BLaER1 treated with 17β-estradiol and CSF1 and Interleukin-3, amounts not matched to agents 10 nM and 100 nM (cell line): Measurements from ENCODE around the gene NPHP4.
A peak's percentile ranks its signal among the peaks of the same experiment; 100 is the strongest.

Source experiments
- H3K27ac ChIP-seq, 11 experiments: shearing (Covaris generic); formaldehyde crosslinking; 2 replicates each; pipeline ENCODE4 v1.8.1; 2022
- H3K27me3 ChIP-seq, 11 experiments: shearing (Covaris generic); formaldehyde crosslinking; 2 replicates each; pipeline ENCODE4 v1.8.1; 2022
- H3K36me3 ChIP-seq, 11 experiments: shearing (Covaris generic); formaldehyde crosslinking; 2 replicates each; pipeline ENCODE4 v1.8.1; 2022
- H3K4me1 ChIP-seq, 10 experiments: shearing (Covaris generic); formaldehyde crosslinking; 2 replicates each; pipeline ENCODE4 v1.8.1; 2022
- H3K4me2 ChIP-seq, 11 experiments: shearing (Covaris generic); formaldehyde crosslinking; 2 replicates each; pipeline ENCODE4 v1.8.1; 2022
- H3K4me3 ChIP-seq, 10 experiments: shearing (Covaris generic); formaldehyde crosslinking; 2 replicates each; pipeline ENCODE4 v1.8.1; 2022
- H3K9ac ChIP-seq, 11 experiments: shearing (Covaris generic); formaldehyde crosslinking; 2 replicates each; pipeline ENCODE4 v1.8.1; 2022
- H3K9me3 ChIP-seq, 11 experiments: shearing (Covaris generic); formaldehyde crosslinking; replicated peaks in 1 of 11; 2 replicates each; pipeline ENCODE4 v1.8.1; 2022
- H4K20me1 ChIP-seq, 11 experiments: shearing (Covaris generic); formaldehyde crosslinking; 2 replicates each; pipeline ENCODE4 v1.8.1; 2022
- Cebpa-rat ChIP-seq, 11 experiments: shearing (Covaris generic); IDR thresholded peaks; 2 replicates each; pipeline ENCODE4 v1.8.1; 2022

NPHP4 gene

DNA sequence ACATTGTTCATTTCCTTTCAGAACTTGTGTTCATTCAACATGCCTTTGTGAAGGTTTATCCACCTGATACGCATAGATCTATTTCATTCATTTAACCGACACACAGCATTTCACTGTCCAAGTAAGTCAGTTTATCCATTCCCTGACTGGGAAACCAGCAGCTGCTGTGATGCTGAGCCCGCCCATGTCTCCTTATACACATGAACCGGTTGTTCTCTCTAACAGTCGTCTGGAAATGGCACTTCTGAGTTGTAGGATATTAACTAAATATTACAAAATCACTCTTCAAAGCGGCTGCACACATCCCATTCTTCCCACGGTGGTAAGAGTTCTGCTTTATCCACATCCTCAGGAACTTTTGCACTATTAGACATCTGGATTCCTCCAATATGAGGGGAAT, 71.1 kb downstream of the NPHP4 start:
- Histone ChIP-seq H3K4me3 (no peak overlapping the region), H3K36me3 (peaks cover 5 to 28% (median 12%) of the 10 kb centered on the region in 11 experiments; a peak in 11 of 22 replicates), H3K9ac (no peak overlapping the region), H3K27me3 (no peaks in the 10 kb centered on the region), H3K4me2 (no peak overlapping the region), H3K4me1 (no peaks in the 10 kb centered on the region; a peak in 1 of 20 replicates), H4K20me1 (no peaks in the 10 kb centered on the region; a peak in 2 of 22 replicates), H3K27ac (no peak overlapping the region), H3K9me3 (peaks cover 0 to 5% (median 0%) of the 10 kb centered on the region in 11 experiments; a peak in 2 of 22 replicates)
- no peak for TF ChIP-seq Cebpa-rat (IDR thresholded peaks at IDR 0.05)

DNA sequence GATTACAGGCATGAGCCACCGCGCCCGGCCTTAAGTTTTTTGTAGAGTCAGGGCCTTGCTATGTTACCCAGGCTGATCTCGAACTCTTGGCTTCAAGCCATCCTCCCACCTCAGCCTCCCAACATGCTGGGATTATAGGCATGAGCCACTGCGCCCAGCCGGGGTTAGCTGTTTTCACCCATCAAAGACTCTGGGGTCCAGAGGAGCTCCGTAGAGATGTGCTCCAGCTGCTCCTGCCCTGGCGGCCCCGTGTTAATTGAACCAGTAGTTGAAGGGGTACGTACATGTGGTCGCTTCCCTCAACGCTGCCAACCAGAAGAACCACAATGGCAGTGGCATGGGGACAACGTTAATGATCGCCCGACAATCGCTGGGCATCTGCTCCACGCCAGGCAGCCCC, 72.0 kb downstream of the NPHP4 start:
- Histone ChIP-seq H3K4me3 (no peak overlapping the region), H3K9me3 (peaks cover 0 to 5% (median 0%) of the 10 kb centered on the region in 11 experiments; a peak in 2 of 22 replicates), H3K4me1 (peaks cover 0 to 9% (median 7%) of the 10 kb centered on the region in 10 experiments; a peak in 15 of 20 replicates), H4K20me1 (peaks cover 0 to 7% (median 0%) of the 10 kb centered on the region in 11 experiments; a peak in 5 of 22 replicates), H3K36me3 (peaks cover 4 to 28% (median 12%) of the 10 kb centered on the region in 11 experiments; a peak in 11 of 22 replicates), H3K27me3 (no peaks in the 10 kb centered on the region), H3K4me2 (no peak overlapping the region), H3K27ac (no peak overlapping the region), H3K9ac (no peak overlapping the region)
- TF ChIP-seq Cebpa-rat (IDR thresholded peaks at IDR 0.05), result no peak

DNA sequence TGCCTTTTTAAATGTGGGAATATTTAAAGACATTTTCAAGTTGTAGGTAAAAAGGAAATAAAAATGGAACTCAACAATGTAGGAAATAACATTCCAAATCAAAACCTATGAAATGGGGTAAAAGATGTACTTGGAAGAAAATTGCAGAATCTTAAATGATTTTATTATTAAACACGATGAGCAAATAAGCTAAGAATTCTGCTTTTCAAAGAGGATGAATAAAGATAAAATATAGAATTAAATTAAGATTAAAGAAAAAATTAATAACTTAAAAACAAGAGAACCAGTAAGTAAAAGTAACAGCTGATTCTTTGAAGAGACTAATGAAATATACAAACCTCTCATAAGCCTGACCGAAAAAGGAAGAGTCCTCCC, 74.0 kb downstream of the NPHP4 start:
- H3K4me1 ChIP-seq, result peaks cover 0 to 20% (median 14%) of the 10 kb centered on the region in 10 experiments; a peak in 15 of 20 replicates
- TF ChIP-seq Cebpa-rat (IDR thresholded peaks at IDR 0.05), result no peak
- no peak overlapping the region for H3K9ac ChIP-seq
- no peak overlapping the region for H3K4me3 ChIP-seq
- H4K20me1 ChIP-seq, result peaks cover 0 to 22% (median 0%) of the 10 kb centered on the region in 11 experiments; a peak in 5 of 22 replicates
- H3K27me3 ChIP-seq, result no peaks in the 10 kb centered on the region
- no peak overlapping the region for H3K4me2 ChIP-seq
- no peaks in the 10 kb centered on the region for H3K9me3 ChIP-seq
- H3K27ac ChIP-seq, result no peak overlapping the region
- peaks cover 0 to 22% (median 6%) of the 10 kb centered on the region in 11 experiments; a peak in 10 of 22 replicates for H3K36me3 ChIP-seq

DNA sequence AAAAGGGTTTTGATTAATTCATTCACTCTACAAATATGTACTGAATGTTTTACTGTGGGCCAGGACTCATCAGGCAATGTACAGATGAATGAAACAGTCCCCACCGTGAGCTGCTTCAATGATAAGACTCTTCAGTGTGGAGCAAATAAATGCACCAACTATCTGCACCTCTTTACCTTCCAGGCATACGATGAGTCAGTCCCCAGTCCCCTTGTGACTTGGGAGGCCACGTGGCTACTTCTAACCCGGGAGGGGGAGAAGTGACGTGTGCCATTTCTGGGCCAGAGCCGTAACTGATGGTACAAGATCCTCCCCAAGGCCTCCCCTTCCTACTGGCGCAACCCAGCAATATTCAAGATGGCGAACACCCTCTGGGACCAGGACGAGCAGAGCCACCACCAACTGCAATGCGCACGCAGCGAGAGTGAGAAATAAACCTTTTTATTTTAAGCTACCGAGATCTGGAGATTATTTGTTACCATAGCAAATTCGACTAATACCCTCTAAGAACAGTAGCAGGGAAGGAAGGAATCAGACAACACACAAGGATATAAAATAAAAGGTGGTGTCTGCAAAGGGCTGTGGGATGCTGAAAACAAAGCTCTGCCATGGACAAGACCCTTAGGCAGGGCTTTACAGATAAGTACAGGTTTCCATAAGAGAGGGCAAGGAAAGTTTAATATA, 74.5 kb downstream of the NPHP4 start:
- Histone ChIP-seq H3K27ac (no peak overlapping the region), H3K36me3 (peaks cover 0 to 16% (median 6%) of the 10 kb centered on the region in 11 experiments; a peak in 8 of 22 replicates), H3K4me2 (no peak overlapping the region), H3K9me3 (no peaks in the 10 kb centered on the region), H4K20me1 (peaks cover 0 to 22% (median 0%) of the 10 kb centered on the region in 11 experiments; a peak in 5 of 22 replicates), H3K4me1 (peaks cover 0 to 24% (median 14%) of the 10 kb centered on the region in 10 experiments; a peak in 15 of 20 replicates), H3K4me3 (no peak overlapping the region), H3K27me3 (no peaks in the 10 kb centered on the region), H3K9ac (no peak overlapping the region)
- no peak for TF ChIP-seq Cebpa-rat (IDR thresholded peaks at IDR 0.05)

DNA sequence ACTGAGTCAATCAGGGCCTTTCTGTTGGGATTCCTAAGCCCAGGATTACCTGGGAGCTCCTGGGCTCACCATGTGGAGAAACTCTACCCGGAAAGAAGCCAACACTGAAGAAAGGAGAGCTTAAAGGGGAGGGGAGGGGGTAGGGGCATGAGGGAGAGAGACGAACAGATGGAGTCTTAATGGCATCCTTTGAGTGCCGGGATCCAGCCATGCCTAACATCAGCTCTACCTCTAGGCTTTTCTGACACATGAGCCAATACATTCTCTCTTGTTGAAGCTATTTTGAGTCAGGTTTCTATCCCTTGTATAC, 75.0 kb downstream of the NPHP4 start:
- Histone ChIP-seq H3K4me2 (no peak overlapping the region), H4K20me1 (peaks cover 0 to 22% (median 0%) of the 10 kb centered on the region in 11 experiments; a peak in 5 of 22 replicates), H3K27ac (no peak overlapping the region), H3K4me1 (peaks cover 0 to 24% (median 14%) of the 10 kb centered on the region in 10 experiments; a peak in 15 of 20 replicates), H3K4me3 (no peak overlapping the region), H3K27me3 (no peaks in the 10 kb centered on the region), H3K36me3 (peaks cover 0 to 13% (median 6%) of the 10 kb centered on the region in 11 experiments; a peak in 7 of 22 replicates), H3K9ac (no peak overlapping the region), H3K9me3 (no peaks in the 10 kb centered on the region)
- TF ChIP-seq Cebpa-rat (IDR thresholded peaks at IDR 0.05), result no peak

DNA sequence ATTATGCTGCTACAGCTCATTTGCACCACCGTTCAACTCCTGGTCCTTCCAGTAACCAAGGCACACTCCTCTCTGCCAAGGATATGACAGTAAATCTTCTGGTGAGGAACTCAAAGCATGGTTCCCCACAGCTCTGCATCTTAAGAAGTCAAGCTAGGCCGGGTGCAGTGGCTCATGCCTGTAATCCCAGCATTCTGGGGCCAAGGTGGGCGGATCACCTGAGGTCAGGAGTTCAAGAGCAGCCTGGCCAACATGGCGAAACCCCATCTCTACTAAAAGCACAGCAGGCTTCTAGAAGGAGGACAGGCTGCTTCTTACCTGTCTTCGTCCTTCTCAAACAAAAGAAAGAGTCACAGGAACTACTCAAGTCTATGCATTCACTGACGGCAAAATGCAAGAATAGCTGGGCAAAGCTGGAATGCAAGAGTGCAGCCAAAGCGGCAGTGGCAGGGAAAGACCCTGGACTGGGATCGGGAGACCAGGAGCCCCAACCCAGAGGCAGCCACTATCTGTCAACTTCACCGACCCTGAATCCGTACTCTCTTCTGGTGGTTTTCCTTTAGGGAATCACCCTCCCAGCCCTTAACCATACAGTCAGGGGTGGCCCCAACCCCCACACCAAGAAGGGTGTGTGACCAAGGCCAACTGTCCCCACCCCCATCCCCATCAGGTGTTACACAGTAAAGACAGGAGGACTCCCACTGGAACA, 75.5 kb downstream of the NPHP4 start:
- Histone ChIP-seq H3K27me3 (no peaks in the 10 kb centered on the region), H3K4me1 (peaks cover 0 to 27% (median 16%) of the 10 kb centered on the region in 10 experiments; a peak in 15 of 20 replicates), H3K27ac (no peak overlapping the region), H3K9ac (no peak overlapping the region), H3K36me3 (peaks cover 0 to 9% (median 2%) of the 10 kb centered on the region in 11 experiments; a peak in 5 of 22 replicates), H3K9me3 (no peaks in the 10 kb centered on the region), H3K4me3 (no peak overlapping the region), H4K20me1 (peaks cover 0 to 26% (median 0%) of the 10 kb centered on the region in 11 experiments; a peak in 5 of 22 replicates), H3K4me2 (no peak overlapping the region)
- TF ChIP-seq Cebpa-rat (IDR thresholded peaks at IDR 0.05), result no peak

DNA sequence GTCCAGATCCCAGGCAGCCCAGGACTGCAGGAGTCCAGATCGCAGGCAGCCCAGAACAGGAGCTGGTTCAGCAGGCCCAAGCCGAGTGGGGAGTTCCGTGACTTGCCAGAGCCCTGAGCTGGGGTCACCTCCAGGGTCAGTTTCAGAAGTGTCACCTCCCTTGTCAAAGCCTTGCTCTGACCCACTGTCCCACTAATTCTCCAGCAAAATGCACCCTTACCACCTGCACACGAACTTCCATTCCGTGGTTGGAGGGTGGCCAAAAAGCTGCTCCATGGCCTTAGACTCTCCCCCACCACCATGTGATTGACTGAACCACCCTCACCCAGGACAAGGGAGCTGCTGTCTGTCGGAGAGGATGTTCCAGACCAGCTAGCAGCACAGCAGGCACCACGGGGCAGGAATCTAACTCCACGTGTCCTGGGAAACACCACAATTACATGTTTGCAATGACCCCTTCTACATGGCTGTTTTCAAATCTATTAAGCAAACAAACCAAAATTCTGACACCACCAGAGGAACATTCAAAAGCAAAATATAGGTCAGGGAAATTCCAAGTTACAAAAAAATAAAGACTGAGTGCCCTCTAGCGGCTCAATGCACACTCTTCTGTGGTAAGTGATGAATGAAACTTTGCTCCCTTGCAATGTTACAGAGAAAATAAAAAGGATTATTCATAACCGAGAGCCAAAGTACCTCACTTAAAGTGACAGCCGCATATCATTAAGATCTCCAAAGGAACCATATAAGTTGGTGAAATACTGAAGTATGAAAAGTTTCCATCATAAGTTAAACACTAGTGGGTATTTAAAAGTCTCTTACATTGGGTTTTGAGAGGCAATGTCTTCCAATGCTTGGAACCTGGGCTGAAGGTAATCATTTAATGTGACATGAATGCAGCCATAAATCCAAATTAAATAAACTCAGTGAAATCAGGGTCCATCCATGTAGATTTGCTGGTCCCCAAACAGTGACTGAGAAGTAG, 76.3 kb downstream of the NPHP4 start:
- Histone ChIP-seq H3K9ac (peak overlapping the region in 4 of 11 experiments; percentile 7 to 55 (median 21); a peak in 3 of 22 replicates), H3K36me3 (peaks cover 0 to 6% (median 0%) of the 10 kb centered on the region in 11 experiments; a peak in 3 of 22 replicates), H4K20me1 (peaks cover 0 to 31% (median 0%) of the 10 kb centered on the region in 11 experiments; a peak in 5 of 22 replicates), H3K4me2 (peak overlapping the region in 8 of 11 experiments; percentile 28 to 61 (median 49); a peak in 14 of 22 replicates), H3K4me1 (peaks cover 0 to 36% (median 21%) of the 10 kb centered on the region in 10 experiments; a peak in 15 of 20 replicates), H3K27ac (peak overlapping the region in 1 of 11 experiments; percentile 8; a peak in 1 of 22 replicates), H3K9me3 (no peaks in the 10 kb centered on the region), H3K27me3 (no peaks in the 10 kb centered on the region), H3K4me3 (no peak overlapping the region)
- no peak for TF ChIP-seq Cebpa-rat (IDR thresholded peaks at IDR 0.05)
